GM21717 (cell line): Measurements from ENCODE around the gene DDRGK1.
"Not testable (repeated sequence)": the region's sequence is repeated elsewhere in the genome, so short reads cannot be mapped to it uniquely, and the experiment has no call there.

Experiments used
- ATAC-seq: cut with Tn5 transposase; IDR thresholded peaks from one replicate; pipeline ENCODE4 v1.9.1; 2021; ENCODE audit warnings: mild to moderate bottlenecking, moderate library complexity; ENCODE audit not compliant: unreplicated experiment

Gene DDRGK1

DNA sequence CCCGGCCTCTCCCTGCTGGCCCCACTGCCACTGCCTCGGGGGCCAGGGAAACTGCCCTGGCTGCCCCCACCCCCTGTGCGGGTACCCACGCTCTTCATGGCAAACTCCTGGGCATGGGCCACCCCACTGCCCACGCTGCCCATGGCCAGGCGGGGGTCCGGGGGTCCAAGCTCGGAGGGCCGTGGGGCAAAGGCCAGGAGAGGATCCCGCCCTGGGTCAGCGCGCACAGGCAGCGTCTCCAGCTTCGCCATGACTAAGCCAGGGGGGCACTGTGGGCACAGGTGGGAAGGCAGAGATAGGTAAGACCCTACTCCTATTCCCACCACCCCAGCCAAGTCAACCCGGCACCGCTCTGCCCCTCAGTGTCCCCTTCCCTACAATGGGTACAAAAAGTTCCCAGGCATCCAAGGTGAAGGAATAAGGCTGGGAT, 37.6 kb downstream of the DDRGK1 start:
- no peak for ATAC-seq

DNA sequence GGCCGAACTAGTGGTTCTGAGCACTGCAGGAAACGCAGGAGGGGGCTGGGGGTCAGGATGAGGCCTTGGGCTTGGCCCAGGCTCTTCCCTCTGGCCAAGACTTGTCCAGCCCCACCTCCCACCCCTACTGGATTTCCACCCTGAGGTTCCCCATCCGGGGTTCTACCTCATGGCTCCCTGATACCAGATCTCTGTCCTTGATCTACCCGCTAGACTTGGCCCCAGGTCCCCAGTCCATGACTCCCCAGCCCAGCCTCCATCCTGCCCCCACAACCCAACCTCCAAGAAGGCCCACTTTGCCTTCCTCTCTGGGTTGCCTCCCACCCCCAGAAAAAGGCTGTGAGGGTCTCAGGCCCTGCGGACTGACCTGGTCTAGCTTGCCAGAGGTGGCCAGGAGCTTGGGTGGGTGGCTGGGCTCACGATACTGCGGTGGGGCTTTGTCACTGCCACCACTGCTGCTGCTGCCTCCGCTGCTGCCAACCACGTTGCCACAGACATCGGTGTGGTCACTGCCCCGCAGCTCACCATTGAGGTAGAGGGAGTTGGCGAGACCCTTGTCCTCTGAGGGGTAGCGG, 38.1 kb downstream of the DDRGK1 start:
- no peak for ATAC-seq

DNA sequence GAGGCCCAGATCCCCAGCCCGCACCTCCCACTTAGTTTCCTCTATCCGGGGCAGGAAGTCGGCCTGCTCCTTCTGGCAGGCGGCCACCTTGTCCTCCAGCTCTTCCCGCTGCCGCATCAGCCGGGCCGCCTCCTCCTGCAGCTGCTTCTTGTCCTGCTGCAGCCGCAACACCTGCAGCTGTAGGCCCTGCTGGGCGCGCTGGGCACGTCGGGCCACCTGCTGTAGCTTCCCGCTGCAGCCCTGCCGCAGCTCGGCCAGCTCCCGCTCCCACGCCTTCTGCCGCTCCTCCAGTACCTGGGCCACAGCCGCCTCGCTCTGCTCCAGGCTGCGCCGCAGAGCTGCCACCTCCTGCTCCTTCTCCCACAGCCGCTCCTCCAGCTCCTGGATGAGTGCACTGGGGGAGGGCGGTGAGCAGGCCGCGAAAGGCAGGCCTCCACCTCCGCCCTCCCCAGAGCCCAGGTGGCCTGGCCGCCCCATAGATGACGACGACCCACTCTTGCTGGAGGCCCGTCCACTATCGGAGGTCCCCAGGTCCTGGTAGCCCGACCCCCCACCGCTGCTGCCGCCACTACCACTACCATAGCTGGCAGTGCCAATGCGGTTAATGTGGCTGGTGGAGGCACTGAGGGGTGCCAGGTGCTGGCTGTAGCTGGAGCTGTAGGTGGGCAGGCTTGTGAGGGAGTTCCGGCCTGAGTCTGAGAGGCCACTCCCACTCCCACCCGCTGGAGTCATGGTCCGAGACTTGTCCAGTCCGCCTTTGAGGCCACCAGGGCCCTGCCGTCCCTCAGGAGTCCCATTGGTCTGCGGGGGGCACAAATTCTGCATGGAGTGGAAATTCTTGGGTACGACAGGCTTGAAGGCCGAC, 38.8 kb downstream of the DDRGK1 start:
- no peak for ATAC-seq

DNA sequence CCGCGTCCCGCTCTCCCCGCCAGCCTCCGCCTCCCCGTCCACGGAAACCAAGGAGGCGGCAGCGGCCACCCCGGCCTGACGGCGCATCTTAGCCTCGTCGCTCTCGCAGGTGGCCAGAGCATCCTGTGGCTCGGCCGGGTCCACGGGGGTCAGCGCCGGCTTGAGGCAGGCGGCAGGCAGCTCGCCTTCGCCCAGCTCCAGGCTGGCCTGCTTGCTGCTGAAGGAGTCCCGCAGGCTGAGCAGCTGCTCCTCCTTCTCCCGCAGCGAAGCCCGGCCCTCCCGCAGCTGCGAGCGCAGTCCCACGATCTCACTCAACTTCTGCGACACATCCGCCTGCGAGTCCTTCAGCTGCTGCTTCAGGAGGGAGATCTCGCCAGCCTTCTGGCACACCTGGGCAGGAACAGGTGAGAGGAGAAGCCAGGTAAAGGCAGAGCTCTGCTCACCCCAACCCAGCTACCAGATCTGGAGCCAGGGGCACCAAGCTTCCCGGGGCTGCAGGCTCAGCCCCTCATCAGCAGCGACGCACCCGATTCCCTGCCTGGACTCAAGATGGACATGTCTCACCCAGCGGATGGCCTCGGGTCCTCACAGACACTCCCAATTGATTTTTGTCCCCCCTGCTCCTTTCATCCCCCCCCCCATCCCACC, 39.6 kb downstream of the DDRGK1 start:
- no peak for ATAC-seq

DNA sequence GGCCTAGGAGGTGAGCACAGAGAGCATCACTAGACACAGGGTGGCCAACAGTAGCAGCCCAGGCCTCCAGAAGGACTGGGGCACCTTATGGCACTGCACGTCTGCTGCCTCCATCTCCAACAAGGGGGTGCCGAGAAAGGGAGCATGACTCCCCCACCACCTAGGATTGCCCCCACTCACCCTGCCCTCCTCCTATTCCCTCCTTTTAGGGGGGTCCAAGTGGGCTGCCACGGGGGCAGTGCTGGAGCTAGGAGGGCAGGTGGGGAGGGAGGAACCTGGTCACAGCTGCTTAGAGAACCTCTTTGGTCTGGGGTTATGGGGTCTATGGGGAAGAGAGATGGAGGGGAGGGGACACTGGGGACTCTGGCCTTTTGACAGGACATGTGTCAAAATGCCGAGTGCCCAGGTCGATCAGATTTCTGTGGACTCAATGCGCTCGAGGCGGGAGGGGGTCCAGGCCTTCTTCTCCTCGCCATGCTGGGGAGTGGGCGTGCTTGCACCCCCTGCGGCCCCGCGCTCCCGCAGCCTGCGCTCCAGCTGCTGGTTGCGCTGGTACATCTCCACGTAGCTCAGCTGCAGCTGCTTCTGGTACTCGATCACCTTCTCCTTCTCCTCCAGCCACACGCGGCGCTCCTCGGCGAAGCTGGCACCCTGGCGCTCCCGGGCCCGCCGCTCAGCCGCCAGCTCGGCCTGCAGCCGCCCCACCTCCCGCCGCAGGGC, 40.3 kb downstream of the DDRGK1 start:
- no peak for ATAC-seq

DNA sequence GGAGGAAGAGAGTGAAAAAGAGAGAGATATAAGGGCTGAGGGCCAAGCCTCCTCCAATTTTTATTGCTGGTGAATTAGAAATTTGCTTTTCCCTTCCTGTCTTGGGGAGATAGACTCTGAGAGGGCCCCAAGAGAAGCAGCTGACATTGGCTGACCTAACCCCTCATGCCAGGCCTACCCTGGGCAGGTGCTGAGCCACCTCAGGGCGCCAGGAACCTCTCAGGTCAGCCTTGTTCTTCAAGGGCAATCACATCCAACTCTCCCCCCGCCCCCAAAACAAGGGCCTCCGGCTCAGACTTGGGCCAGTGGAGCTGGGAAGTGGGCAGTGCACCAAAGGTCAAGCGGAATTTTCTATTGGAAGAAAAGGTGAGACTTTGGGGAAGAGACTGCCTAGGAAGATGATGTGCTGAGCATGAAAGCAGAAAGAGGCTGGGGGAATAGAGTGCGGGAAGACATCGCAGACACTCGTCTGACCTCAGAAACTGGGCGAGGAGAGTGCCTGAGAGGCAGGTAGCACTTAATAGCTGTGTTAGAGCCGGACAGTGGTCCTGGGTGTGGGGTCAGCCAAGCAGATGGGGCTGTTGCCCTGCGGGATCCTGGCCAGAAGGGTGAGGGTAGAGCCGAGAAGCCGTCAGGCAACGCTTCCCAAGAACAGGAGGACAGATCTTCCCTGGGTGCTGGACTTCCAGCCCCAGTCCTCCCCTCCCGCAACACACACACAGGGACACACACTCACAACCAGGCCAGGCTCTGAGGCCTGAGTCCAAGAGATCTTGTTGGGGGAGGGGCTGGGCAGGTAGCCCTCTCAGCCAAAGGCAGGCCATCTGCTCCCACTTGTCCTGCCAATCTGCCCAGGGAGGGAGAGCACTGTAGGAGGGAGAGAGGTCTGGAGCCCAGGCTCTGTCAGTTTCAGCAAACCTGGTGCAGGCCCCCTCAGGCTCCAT, 41.1 kb downstream of the DDRGK1 start:
- no peak for ATAC-seq

DNA sequence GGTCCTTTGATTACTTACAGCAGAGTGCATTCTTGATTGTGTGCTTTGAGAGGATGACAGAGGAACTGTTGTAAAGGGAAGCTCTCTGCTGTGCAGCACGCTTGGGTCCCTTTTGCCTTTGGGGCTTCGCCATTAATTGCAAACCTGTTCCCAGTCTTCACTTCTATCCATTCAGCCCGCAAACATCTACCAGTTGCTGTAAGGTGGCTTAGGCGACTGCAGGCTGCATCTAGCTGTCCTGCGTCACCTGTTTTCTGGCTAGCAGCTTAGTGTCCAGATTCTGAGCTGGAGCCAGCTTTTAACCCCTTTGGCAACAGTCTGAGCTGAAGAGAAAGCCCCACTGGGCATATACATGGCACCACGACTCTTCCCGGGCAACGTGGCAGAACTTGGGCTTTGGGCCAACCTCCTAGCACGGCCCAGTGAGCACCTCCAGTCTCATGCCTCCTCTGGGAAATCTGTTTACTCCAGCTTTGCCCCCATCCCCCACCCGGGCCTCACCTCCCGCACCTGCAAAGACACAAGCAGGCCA, 42.3 kb downstream of the DDRGK1 start:
- ATAC-seq = no peak

DNA sequence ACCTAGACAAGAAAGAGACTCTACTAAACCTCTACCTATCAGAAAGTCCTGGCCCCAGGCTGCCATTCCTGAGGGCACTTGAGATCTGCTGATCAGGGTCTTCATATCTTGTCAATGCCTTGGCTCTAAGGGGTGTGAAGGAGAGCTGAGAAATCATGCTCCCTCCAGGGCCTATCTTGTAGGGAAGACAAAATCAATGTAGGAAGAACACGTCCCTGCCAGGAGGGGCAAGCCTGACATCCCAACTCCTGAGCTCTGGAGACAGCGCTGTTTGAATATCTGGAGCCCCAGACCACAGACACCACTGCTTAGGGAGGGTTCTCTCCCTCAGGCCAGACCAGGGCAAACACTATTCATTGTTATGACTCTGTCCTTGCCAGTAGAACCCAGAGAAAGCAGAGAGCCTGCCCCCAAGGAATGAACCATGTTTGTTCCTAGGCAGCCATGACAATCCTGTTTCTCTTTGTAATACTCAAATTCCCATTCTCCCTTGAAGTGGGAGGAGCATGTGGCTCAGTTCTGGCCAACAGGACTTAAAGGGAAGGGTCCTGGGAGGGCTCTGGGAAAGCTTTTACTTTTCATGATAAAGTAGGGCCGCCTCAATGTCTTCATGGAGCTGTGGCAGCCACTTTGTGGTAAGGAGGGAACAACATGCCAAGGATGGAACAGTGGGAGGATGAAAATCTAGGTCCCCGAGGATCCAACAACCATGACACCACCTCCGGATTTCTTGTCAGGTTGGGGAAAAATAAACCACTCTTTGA, 43.0 kb downstream of the DDRGK1 start:
- ATAC-seq = no peak

DNA sequence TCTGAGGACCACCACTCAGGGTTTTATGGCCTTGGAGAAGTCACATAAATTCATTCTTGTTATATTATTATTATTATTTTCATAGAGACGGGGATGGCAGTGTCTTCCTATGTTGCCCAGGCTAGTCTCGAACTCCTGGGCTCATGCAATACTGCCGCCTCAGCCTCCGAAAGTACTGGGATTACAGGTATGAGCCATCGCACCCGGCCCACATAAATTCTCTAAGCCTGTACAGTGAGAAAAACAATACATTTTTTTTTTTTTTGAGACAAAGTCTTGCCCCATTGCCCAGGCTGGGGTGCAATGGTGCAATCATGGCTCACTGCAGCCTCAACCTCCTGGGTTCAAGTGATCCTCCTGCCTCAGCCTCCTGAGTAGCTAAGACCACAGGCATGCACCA, 44.1 kb downstream of the DDRGK1 start:
- ATAC-seq = no peak

DNA sequence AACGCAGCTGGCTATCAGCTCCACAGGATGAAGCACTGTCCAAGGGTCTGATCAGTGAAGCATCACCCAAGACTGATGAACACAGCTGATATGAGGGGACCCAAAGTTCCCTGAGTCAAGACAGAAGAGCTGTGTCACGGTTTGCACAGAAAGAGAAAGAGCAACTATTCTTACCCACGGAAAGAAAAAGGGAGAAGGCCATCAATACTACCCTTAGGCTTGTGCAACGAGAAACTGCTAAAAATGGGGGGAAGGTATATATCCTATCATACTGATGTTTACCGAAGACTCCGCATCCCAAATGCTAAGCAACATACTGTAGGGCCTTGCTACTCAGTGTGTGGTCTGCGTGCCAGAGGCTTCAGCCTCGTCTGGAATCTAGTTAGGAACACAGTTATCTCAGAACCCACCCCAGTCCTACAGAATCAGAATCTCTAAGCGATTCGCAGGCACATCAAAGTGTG, 45.5 kb downstream of the DDRGK1 start:
- no peak for ATAC-seq

DNA sequence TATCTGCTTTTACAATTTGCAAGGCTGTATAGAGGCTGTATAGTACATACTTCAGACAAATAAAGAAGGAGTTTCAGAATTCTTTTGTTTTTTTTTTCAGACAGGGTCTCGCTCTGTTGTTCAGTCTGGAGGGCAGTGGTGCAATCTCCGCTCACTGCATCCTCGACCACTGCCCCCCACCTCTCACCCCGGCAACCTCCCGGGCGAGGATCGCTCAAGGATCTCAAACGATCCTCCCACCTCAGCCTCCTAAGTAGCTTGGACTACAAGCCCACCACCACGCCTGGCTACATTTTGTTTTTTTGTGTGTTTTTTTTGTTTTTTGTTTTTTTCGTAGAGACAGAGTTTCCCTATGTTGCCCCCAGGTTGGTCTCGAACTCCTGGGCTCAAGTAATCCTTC, 46.7 kb downstream of the DDRGK1 start:
- ATAC-seq = no peak

DNA sequence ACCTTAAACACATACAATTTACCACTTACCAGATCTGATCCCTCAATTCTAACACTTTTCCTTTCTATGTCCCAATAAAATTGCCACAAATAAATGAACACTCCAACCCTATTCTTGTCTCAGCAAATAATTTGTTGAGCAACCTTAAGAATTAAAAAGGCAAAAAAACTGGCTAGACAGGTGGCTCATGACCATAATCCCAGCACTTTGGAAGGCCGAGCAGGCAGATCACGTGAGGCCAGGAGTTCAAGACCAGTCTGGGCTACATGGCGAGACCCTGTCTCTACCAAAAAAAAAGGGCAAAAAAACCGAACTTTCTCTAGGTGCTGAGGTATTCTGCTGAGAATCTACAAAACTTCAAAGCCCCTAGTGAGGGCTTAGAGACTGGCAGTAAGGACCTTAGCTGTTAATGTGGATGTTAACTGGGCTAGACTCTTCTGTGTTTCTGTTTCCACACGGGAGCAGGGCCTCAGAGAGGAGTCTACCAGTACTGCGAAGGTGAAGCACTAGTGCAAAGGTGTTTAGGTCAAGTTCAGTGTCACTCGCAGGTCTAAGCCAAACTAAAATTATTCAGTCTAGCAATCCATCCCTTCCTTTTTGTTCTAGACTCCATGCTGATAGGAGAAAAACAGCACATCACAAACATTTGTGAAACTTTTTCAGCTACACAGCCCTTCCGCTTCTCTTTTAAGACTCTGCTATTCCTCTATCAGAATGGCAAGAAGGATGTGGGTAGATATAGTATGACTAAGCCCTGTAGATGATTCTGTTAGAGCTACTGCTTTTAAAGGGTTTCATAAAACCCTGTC, 47.5 kb downstream of the DDRGK1 start:
- peak; percentile 59 for ATAC-seq

DNA sequence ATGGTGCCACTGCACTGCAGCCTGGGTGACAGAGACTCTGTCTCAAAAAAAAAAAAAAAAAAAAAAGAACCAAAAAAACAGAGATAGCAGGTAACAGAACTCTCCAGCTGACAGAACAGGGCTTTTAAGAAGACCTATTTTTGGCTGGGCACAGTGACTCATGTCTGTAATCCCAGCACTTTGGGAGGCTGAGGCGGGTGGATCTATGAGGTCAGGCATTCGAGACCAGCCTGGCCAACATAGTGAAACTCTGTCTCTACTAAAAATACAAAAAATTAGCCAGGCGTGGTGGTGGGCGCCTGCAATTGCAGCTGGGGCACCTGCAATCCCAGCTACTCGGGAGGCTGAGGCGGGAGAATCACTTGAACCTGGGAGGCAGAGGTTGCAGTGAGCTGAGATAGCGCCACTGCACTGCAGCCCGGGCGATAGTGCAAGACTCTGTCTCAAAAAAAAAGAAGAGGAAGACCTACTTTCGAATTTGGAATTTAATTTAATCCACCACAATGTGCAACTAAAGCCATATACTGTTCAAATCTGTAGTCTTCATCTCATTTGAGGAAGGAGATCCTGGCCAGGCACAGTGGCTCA, 52.3 kb downstream of the DDRGK1 start:
- ATAC-seq = not testable (repeated sequence)

DNA sequence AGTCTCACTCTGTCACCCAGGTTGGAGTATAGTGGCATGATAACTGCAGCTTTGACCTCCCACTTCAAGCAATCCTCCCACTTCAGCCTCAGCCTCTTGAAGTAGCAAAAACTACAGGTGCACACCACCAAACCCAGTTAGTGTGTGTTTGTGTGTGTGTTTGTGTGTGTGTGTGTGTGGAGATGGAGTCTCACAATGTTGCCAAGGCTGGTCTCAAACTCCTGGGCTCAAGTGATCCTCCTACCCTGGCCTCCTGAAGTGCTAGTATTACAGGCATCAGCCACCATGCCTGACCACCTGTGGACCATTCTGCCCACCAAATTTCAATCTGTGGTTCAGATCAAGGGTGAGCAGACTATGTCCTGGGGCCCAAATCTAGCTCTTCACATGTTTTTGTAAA, 53.6 kb downstream of the DDRGK1 start:
- ATAC-seq = no peak

DNA sequence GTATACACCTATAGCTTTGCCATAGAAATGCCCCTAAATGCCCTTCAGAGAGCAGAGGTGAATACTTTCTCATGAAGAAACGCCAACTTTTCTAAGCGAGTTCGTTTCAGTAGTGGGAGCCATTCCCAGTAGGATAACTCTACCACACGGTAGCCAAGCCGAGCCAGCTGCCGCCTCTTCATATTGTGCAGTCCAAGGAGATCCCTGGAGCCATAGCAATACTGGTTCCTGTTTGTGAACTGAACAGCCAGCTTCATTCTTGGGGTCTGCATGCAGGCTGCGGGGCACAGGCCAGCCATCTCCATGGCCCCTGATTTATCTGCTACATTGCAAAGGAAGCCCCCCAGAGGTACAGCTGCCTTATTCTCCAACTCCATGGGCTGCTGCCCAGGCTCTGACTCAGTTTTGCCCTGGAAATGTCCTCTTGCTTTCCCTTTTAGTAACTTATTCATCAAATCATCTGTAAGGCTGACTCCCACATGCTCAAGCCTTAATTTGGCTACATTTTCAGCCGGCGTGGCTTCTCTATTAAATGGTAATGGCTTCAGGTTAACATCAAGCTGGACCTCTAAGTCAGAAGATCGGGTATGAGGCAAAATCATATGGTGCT, 57.6 kb downstream of the DDRGK1 start:
- no peak for ATAC-seq

DNA sequence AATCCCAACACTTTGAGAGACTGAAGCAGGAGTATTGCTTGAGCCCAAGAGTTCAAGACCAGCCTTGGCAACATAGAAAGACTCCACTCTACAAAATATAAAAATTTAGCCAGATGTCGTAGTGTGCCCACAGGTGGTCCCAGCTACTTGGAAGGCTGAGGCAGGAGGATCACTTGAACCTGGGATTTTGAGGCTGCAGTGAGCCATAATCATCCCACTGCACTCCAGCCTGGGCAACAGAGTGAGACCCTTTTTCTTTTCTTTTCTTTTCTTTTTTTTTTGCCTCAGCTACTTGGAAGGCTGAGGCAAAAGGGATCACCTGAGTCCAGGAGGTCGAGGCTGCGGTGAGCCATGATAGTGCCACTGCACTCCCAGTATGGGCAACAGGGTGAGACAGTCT, 62.7 kb downstream of the DDRGK1 start:
- no peak for ATAC-seq
